Endothelial cell of hepatic sinusoid (primary cell): ENCODE measurements around the gene LRRC8B.

Source experiments
- in situ Hi-C: cut with HindIII; loops from 2 replicates; pipeline ENCODE4 v1.10.0; 2017; ENCODE audit warnings: low sequenced_read_pairs

Gene LRRC8B

GRCh38 chr1:89546082-89546889 is 21.7 kb downstream of the LRRC8B start:
- in situ Hi-C loops: no loop called here

GRCh38 chr1:89546934-89547562 is 22.4 kb downstream of the LRRC8B start:
- in situ Hi-C loops: no loop called here

DNA sequence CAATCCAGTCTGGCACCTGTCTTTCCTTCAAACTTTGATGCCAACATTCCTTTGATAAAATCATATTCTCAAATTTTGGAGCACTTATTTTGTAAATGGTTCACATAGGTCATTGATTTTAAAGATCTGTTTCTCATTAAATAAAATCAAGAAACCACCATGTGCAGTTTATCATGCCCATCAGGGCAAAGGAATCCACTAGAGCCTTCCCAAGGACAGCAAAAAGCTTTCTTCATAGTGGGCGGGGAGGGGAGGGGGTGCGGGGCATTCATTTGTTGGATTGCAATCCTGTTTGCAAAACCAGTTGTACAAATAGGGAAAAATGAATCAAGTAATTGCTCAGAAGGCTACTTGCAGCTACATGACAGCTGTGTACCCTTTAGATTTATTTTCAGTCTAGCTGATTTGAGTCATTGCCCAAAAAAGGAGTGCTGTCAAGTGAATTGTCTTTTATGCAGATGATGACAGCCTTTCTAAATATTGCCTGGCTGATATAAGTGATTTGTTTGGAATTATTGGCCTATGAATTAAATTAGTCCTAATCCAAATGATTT is 23.0 kb downstream of the LRRC8B start:
- in situ Hi-C loops: no loop called here

GRCh38 chr1:89548122-89548857 is 23.7 kb downstream of the LRRC8B start:
- in situ Hi-C loops: no loop called here

DNA sequence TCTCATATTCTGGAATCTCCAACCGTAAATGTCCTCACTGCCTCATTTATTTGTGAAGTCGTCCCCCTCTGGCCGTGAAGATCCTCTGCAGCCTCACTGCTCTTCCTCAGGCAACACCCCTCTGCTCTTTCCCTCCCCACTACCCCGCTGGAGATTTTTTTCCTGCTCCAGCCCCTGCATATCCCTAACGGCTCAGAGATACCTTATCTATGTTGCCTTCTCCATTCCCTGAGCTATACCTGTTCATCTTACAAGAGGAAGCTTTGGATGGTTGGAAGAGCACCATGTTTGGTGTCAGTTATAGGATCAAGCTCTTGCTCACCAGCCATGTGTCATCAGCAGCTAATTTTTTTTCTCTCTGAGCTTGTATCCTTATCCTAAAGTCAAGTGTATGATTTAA is 26.4 kb downstream of the LRRC8B start:
- in situ Hi-C loops: no loop called here

GRCh38 chr1:89552471-89553081 is 27.9 kb downstream of the LRRC8B start:
- in situ Hi-C loops: no loop called here

DNA sequence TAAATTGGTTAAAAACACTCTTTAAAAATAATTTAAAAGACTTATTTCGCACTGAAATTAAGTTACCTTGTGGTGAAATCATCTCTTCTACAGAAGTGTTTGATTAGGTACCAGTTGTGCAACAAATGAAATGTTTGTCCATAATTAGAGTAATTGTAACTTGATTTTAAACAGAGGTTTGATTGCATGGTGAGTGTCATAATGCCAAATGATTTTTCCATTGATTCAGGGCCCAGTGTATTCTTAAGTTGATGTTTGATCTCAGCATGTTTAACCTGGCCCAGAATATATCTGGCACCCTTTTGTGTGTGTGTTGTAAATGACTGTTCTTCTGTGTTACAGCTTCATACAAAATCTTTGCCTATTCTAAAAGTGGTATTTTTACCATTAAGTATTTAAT is 28.5 kb downstream of the LRRC8B start:
- in situ Hi-C loops: no loop called here

GRCh38 chr1:89555550-89555949 is 30.9 kb downstream of the LRRC8B start:
- in situ Hi-C loops: no loop called here

- in situ Hi-C loops: no loop called here
Observed at GRCh38 chr1:89556726-89557444, 32.3 kb downstream of the LRRC8B start.

GRCh38 chr1:89557445-89557825 is 32.8 kb downstream of the LRRC8B start:
- in situ Hi-C loops: no loop called here

DNA sequence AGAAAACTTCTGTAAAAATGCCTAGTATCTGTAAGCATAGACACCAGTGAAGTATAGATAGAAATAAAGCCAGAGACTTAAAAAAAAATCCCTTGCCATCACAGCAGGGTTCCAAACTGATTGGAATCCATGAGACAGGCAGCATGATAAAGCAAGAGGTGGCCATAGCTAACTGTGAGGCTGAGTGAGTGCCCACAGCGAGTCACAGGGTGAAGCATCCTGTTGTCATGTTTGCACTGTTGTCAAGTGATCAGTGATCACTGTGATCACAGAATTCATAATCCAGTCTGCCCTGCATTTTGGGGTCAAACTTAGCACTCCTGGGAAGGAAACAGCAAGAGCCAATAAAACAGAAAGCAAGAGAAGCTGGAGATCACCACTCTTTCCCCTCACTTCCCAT is 33.3 kb downstream of the LRRC8B start:
- in situ Hi-C loops: no loop called here

DNA sequence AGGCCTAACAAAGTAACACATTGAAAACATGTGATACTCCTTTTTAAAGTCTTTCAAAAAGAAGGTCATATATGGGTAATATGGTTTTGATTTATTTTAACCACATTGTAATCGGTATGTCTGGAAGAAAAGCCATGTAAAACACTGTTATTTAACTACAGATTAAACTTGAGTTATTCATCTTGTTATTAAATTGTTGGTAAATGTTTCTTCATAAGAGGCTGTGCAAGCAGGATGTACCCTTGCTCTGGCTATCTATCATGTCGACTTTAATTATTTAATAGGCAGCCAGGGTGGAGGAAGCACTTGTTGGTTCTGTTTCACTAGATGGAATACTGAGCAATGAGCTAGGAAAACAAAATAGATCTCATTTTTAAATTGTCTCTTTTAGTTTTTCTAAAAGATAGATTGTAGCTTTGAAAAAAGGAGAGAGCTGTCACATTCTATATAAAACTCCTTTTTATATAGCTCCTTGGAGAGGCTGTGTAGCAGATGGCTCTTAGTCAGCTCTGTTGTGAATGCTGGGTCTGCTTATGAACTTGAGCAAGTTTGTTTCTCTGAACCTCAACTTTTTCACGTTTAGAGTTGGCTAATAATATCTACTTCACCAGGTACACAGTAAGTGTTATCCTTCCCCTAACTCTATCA is 39.5 kb downstream of the LRRC8B start:
- in situ Hi-C loops: no loop called here

DNA sequence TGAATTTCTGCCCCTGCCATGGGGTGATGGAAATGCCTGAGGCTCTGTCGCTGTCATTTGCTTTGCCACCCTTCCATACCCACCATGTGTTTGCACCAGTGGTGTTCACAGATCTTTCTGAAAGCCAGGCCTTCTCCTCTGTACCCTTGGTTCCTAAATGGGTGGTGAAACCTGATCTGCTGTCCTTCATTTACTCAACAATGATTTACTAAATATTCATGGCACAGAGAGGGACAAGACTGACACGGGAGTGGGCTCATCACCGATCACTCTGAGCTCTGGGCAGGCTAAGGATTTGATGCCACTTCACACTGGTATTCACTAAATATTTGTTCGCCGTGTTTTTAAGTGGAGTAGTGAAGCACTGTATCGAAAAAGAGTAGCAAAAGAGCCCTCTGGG is 40.9 kb downstream of the LRRC8B start:
- in situ Hi-C loops: no loop called here

- in situ Hi-C loops: no loop called here
Observed at GRCh38 chr1:89566761-89567174, 42.1 kb downstream of the LRRC8B start.

- in situ Hi-C loops: no loop called here
Observed at GRCh38 chr1:89567797-89568196, 43.2 kb downstream of the LRRC8B start.

- in situ Hi-C loops: no loop called here
Observed at GRCh38 chr1:89573410-89573809, 48.8 kb downstream of the LRRC8B start.

DNA sequence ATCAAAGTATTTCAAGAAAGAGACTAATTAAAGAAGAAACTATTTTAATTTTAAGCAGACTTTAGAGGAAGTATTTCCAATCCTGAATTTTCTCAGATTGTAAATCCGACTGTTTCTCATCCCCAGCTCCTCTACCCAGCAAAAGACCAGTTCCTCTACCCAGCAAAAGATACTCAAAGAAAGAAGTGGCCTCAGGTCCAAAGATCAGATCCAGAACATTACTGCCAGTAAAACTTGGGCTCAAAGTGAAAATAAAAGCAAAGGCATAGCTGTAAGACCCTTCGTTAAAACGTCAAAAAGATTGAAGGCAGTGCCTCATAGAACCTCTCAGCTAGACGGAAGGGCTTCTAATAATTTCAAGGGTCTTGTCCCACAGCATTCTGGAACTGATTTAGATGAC is 50.0 kb downstream of the LRRC8B start:
- in situ Hi-C loops: no loop called here

- in situ Hi-C loops: no loop called here
Observed at GRCh38 chr1:89575207-89575606, 50.6 kb downstream of the LRRC8B start.

- in situ Hi-C loops: no loop called here
Observed at GRCh38 chr1:89576013-89576412, 51.4 kb downstream of the LRRC8B start.

DNA sequence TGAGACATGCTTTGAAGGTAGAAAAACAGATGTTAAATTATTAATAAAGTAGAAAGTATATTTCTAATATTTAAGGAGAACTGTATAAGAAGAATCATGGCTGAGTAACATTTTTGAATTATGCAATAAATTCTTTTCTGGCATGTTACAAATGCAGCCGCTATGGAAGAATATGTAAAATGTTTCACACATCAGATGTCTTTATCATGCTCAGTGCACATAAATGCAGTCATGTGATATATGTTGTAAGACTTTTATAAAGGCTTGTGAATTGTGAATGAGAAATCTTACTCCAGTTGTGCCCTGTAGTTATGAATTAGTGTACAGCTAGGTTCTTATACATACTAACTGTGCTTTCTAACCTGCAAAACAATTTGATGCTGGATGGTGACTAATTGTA is 53.5 kb downstream of the LRRC8B start:
- in situ Hi-C loops: no loop called here
